CD4-positive, alpha-beta T cell treated with Interleukin-1 beta for 1 hour (primary cell): Measurements from ENCODE around the gene TAAR5.
"Not testable (repeated sequence)": the region's sequence is repeated elsewhere in the genome, so short reads cannot be mapped to it uniquely, and the experiment has no call there.

Experiments used
- DNase-seq, 2 donors: peaks; one replicate each; pipeline ENCODE4 v3.0.0-alpha.2; 2020 to 2022

TAAR5 gene

DNA sequence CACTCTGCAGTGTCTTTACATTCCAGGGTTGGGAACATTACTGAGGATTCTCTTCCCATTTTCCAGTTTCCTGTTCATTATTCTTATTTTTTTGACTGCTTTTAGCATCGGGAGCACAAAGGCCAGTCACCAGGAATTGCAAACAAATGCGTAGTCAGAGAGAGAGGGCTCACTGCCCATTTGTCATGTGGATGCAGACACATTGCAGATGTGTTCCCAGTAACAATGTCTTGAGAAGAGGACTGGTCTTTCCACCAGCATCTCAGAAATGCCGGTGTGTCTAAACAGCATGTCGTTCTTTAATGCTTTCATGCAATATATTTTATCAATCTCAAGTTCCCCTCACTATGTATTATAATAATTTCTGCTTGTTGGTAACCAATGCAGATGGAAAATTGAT, 20.4 kb downstream of the TAAR5 start:
- DNase-seq = no peak

DNA sequence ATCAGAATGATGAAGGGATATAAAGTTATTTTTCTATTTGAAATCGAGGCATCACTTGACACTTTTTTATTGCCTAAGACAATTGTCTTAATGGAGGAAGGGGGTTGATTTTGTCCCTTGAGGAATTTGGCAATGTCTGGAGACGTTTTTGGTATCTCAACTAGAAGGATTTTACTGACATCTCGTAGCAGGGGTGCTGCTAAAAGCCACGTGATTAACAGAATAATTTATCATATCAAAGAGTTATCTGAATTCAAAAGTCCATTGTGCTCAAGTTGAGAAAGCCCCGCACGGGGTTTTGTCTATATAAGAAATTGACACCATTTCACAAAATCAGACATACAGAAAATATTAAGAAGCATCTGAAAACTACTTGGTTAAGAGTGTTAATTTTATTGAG, 20.9 kb downstream of the TAAR5 start:
- no peak for DNase-seq

DNA sequence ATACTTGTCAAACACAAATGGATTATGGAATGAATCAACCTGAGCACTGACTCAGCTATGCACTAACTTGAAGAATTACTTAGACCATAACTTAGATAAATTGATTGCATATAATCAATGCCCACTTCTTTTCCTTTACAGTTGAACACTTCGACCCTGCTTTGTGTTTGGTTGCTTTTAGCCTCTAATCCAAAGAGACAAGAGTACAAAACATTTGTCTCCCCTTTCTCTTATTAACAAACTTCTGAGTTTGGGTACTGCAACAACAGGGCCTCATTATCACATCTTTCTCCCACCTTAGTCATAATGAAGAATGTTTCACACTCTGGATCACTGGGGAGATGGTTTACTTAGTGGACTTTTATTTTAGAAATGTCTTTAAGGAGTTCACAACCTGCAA, 22.0 kb downstream of the TAAR5 start:
- no peak for DNase-seq

DNA sequence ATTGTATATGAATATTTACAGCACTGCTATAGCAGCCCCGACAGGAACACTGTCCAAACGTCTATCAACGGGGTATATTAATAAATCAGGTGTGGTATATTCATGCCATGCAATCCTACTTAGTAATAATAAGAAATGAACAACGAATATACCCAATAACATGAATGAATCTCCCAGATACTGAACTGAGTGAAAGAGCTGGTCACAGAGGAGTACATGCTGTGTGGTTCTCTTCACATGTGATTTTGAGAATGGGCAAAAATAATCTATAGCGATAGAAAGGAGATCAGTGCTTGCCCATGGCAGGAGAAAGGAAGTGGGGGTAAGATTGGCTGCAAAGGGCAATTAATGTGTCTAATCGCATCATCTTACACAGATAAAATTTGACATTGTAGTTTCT, 23.1 kb downstream of the TAAR5 start:
- DNase-seq = no peak

DNA sequence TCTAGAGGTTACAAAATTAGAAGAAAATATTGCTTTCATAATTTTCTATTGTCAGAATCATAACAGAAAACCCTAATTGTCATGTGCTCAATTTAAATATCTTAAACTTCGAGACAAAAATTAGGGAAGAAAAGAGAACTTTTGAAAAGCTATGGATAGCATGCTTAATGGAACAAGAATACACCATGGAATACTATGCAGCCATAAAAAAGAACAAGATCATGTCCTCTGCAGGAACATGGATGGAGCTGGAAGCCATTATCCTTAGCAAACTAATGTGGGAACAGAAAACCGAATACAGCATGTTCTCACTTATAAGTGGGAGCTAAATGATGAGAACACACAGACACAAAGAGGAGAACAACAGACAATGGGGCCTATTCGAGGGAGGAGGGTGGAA, 29.5 kb downstream of the TAAR5 start:
- not testable (repeated sequence) for DNase-seq

DNA sequence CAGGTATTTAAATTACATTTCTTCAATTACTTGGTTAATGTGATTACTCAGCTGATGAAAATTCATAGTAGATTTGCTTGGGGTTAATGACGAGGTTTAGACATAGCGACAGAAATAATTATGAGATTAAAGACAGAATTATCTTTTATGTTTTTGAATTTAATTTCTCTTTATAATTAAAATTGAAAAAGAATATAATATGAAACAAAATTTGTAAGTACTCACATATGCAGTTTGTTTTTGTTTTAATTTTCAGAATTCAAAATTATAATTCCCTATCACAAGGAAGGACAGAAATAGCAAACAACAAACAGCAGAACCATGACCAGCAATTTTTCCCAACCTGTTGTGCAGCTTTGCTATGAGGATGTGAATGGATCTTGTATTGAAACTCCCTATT, 37.2 kb downstream of the TAAR5 start, which contains the start of gene TAAR8:
Gene TAAR8 (plus strand): TSS at position 301 of the 400 bp plus-strand sequence. CDS start 21 bp downstream, at position 322.
- no peak for DNase-seq

DNA sequence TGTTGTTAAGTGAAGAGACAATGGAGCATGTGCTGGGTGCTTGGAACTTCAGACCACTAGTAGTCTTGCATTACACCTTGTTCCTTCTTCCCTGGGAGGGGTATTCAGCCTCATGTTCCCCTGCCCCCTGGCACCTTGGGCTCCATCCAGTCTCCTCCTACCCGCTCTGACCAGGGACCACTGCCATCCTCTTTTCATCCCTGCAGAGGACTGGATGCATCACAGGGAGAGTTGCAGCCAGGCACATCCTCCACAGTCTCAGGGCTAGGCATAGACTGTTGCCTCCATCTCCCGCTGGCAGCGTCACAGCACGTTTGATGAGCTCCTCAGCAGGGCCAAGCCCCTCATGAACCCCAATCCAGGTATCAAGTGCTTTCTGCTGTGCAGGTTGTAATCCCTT, 38.3 kb downstream of the TAAR5 start:
- DNase-seq = no peak

DNA sequence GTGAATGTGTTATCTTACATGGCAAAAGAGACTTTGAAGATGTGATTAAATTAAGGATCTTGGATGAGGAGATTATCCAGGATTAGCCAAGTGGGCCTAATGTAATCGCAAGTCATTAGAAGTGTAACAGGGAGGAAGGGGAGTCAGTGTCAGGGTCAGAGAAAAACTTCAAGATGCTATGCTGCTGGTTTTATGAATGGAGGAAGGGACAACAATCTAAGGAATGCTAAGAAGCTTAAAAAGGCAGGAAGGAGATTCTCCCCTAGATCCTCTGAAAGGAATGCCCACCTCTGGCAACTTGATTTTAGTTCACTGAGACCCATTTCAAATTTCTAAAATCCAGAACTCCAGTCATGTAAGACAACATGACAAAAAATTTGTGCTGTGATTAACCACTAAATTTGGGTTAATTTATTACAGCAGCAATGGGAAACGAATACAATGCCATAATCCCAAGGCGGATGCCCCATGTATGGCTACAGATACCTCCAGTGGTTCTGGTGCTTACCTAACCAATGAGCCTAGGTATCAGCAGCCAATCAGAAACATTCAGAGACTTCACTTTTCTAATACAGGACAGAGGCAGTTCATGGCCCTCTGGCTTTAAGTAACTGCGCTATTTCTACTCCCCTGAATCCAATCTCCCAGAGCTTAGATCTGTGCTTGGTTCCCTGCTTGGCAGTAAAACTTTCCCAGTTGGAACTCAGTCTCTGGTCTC, 40.6 kb downstream of the TAAR5 start:
- no peak for DNase-seq

DNA sequence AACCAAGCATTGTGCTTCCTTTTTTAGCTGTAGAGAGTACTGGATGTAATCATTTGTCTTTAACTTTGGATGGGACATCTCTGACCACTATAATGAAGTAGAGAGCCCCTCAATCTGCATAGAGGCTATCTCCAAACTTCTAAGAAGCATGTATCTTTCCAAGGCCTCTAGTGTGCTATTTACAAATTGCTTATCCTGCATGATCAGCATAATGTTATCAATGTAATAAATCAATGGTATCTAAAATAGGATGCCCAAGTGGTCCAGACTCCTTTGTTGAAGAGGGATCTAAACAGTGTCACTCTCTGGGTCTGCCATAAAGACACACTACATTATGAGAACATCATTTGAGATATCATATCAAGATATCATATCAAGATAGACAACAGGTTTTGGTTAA, 44.7 kb downstream of the TAAR5 start:
- no peak for DNase-seq
